H1 (cell line): ENCODE results near the gene ZNF786. TPM values are rescaled to one million over a fixed set of nuclear protein-coding genes. Genes with fewer than 3 reads are reported as not detected.
A peak's percentile ranks its signal among the peaks of the same experiment; 100 is the strongest.

Experiments
- CTCF ChIA-PET: fragments of 300-600 bp; sonication (Branson Sonifier 250); formaldehyde crosslinking; loops from one replicate; lab custom pipeline; 2021; ENCODE audit not compliant: partially characterized antibody; lab: Charles Lee
- POLR2A ChIA-PET: fragments of 300-600 bp; sonication (Branson Sonifier 250); formaldehyde crosslinking; loops from one replicate; lab custom pipeline; 2021; ENCODE audit warnings: inconsistent platforms; ENCODE audit not compliant: partially characterized antibody; lab: Charles Lee
- DNase-seq, 2 experiments: peaks; one replicate each; pipeline versions ENCODE4 v3.0.0 to v3.0.0-alpha.2; 2010 to 2022; ENCODE audit warnings: low spot score in 2 of 2, low read depth in 1 of 2, mixed read lengths in 1 of 2
- FAIRE-seq: peaks from 2 replicates; lab custom pipeline; 2011; peaks lifted over from hg19 to GRCh38; lab: Jason Lieb, UNC
- H2AFZ ChIP-seq: 2 replicates; pipeline ENCODE4 v1.8.1; 2012; ENCODE audit warnings: low read length, inconsistent platforms
- H2AK5ac ChIP-seq: 2 replicates; pipeline ENCODE4 v1.6.1; 2013; ENCODE audit warnings: low read depth, low read length
- H2BK120ac ChIP-seq: replicated peaks from 2 replicates; pipeline ENCODE3; 2013; ENCODE audit warnings: low read depth, low read length, inconsistent platforms
- H2BK12ac ChIP-seq: 2 replicates; pipeline ENCODE4 v1.6.1; 2013; ENCODE audit warnings: low read depth, low read length
- H2BK15ac ChIP-seq: 2 replicates; pipeline ENCODE4 v1.6.1; 2013; ENCODE audit warnings: low read length
- H2BK20ac ChIP-seq: 2 replicates; pipeline ENCODE4 v1.6.1; 2013; ENCODE audit warnings: low read length
- H2BK5ac ChIP-seq: 2 replicates; pipeline ENCODE4 v1.6.1; 2013; ENCODE audit warnings: low read depth, low read length
- H3K14ac ChIP-seq: 2 replicates; pipeline ENCODE4 v1.6.1; 2013; ENCODE audit warnings: inconsistent platforms; ENCODE audit not compliant: insufficient read length
- H3K18ac ChIP-seq: 2 replicates; pipeline ENCODE4 v1.6.1; 2013; ENCODE audit warnings: low read length; ENCODE audit errors: extremely low read depth
- H3K23ac ChIP-seq: 2 replicates; pipeline ENCODE4 v1.6.1; 2013; ENCODE audit warnings: inconsistent platforms; ENCODE audit not compliant: insufficient read length
- H3K23me2 ChIP-seq: 2 replicates; pipeline ENCODE4 v1.6.1; 2013; ENCODE audit warnings: low read depth, low read length
- H3K27ac ChIP-seq: 2 replicates; pipeline ENCODE4 v1.6.1; 2011; ENCODE audit warnings: low read depth, low read length, inconsistent platforms
- H3K27me3 ChIP-seq, 4 experiments: replicated peaks in 1 of 4; 1 replicate in 1 of 4; 2 replicates in 3 of 4; pipeline versions ENCODE4 v1.6.1 to v1.8.1; 2011 to 2013; ENCODE audit warnings: low read length in 3 of 4, mild to moderate bottlenecking in 3 of 4, inconsistent platforms in 2 of 4, mixed read lengths in 2 of 4, moderate library complexity in 1 of 4; ENCODE audit not compliant: control insufficient read depth in 3 of 4, insufficient read depth in 3 of 4; ENCODE audit errors: extremely low read depth in 1 of 4
- H3K36me3 ChIP-seq, 4 experiments: 2 replicates each; pipeline versions ENCODE4 v1.6.1 to v1.8.1; 2011 to 2013; ENCODE audit warnings: mild to moderate bottlenecking in 4 of 4, low read length in 3 of 4, moderate library complexity in 2 of 4, control low read depth in 1 of 4, inconsistent platforms in 1 of 4; ENCODE audit not compliant: insufficient read depth in 4 of 4, control insufficient read depth in 2 of 4
- H3K4ac ChIP-seq: replicated peaks from 2 replicates; pipeline ENCODE3; 2013; ENCODE audit warnings: low read length, low read depth, mixed read lengths, inconsistent platforms; ENCODE audit not compliant: insufficient read length
- H3K4me1 ChIP-seq, 4 experiments: replicated peaks in 1 of 4; 1 replicate in 1 of 4; 2 replicates in 3 of 4; pipeline versions ENCODE4 v1.6.1 to v1.8.1; 2011 to 2013; ENCODE audit warnings: low read length in 3 of 4, inconsistent platforms in 2 of 4, mixed read lengths in 1 of 4; ENCODE audit not compliant: insufficient read depth in 4 of 4, control insufficient read depth in 3 of 4
- H3K4me2 ChIP-seq, 2 experiments: 2 replicates each; pipeline versions ENCODE4 v1.6.1 to v1.8.1; 2011 to 2013; ENCODE audit warnings: low read depth in 2 of 2, low read length in 2 of 2, control low read depth in 1 of 2, inconsistent platforms in 1 of 2, mild to moderate bottlenecking in 1 of 2; ENCODE audit not compliant: insufficient read depth in 1 of 2
- H3K4me3 ChIP-seq, 4 experiments: fragments of 200-600, 300-600 bp in 1 of 4; sonication (generic), shearing (Covaris generic), sonication (Bioruptor Twin) in 1 of 4; 2 replicates each; pipeline versions ENCODE4 v1.5.1 to v1.8.1; 2011 to 2016; ENCODE audit warnings: low read length in 4 of 4, low read depth in 3 of 4, control low read depth in 2 of 4, inconsistent platforms in 2 of 4, mild to moderate bottlenecking in 2 of 4, mixed read lengths in 1 of 4, moderate library complexity in 1 of 4; ENCODE audit not compliant: insufficient read depth in 2 of 4; ENCODE audit errors: extremely low read depth in 1 of 4
- H3K56ac ChIP-seq: replicated peaks from 2 replicates; pipeline ENCODE3; 2013; ENCODE audit warnings: low read depth, mild to moderate bottlenecking, mixed read lengths, low read length, inconsistent platforms; ENCODE audit not compliant: insufficient read length
- H3K79me1 ChIP-seq: 2 replicates; pipeline ENCODE4 v1.6.1; 2013; ENCODE audit warnings: low read depth, low read length, control low read depth
- H3K79me2 ChIP-seq, 2 experiments: 2 replicates each; pipeline versions ENCODE4 v1.6.1 to v1.8.1; 2012 to 2013; ENCODE audit warnings: low read length in 2 of 2, mild to moderate bottlenecking in 2 of 2, inconsistent platforms in 1 of 2; ENCODE audit not compliant: insufficient read depth in 2 of 2, control insufficient read depth in 1 of 2
- H3K9ac ChIP-seq, 4 experiments: replicated peaks in 1 of 4; 1 replicate in 1 of 4; 2 replicates in 3 of 4; pipeline versions ENCODE4 v1.6.1 to v1.8.1; 2011 to 2013; ENCODE audit warnings: low read depth in 3 of 4, low read length in 3 of 4, control low read depth in 2 of 4, mild to moderate bottlenecking in 2 of 4, moderate library complexity in 2 of 4, inconsistent platforms in 1 of 4; ENCODE audit errors: extremely low read depth in 1 of 4
- H3K9me3 ChIP-seq, 2 experiments: 2 replicates each; pipeline versions ENCODE4 v1.6.1 to v1.8.1; 2012 to 2013; ENCODE audit warnings: mild to moderate bottlenecking in 2 of 2, moderate library complexity in 2 of 2, control low read depth in 1 of 2, inconsistent platforms in 1 of 2, low read depth in 1 of 2, low read length in 1 of 2, mixed read lengths in 1 of 2; ENCODE audit not compliant: insufficient read depth in 2 of 2
- H4K20me1 ChIP-seq, 2 experiments: replicated peaks in 1 of 2; 2 replicates each; pipeline versions ENCODE3 to v1.8.1; 2011 to 2013; ENCODE audit warnings: inconsistent platforms in 2 of 2, low read length in 2 of 2, mild to moderate bottlenecking in 1 of 2; ENCODE audit not compliant: insufficient read depth in 2 of 2, control insufficient read depth in 1 of 2
- H4K5ac ChIP-seq: 2 replicates; pipeline ENCODE4 v1.6.1; 2013; ENCODE audit warnings: low read length, low read depth, mixed read lengths, inconsistent platforms; ENCODE audit not compliant: insufficient read length
- H4K8ac ChIP-seq: 2 replicates; pipeline ENCODE4 v1.8.0; 2013; ENCODE audit warnings: mild to moderate bottlenecking, moderate library complexity, low read length, inconsistent platforms; ENCODE audit not compliant: insufficient read depth; ENCODE audit errors: extremely low read depth
- H4K91ac ChIP-seq: replicated peaks from 2 replicates; pipeline ENCODE3; 2013; ENCODE audit warnings: low read length, mixed read lengths, inconsistent platforms; ENCODE audit not compliant: insufficient read length
- KDM1A ChIP-seq: fragments of 200-600, 300-600 bp; sonication (generic); IDR thresholded peaks from 2 replicates; pipeline ENCODE4 v1.7.1; 2016; ENCODE audit warnings: mild to moderate bottlenecking, low read length, borderline replicate concordance
- RXRA ChIP-seq: IDR thresholded peaks from 2 replicates; pipeline ENCODE4 v1.6.1; 2011; ENCODE audit warnings: low read depth, mild to moderate bottlenecking, low read length, moderate library complexity; ENCODE audit not compliant: insufficient read depth
- TCF12 ChIP-seq: IDR thresholded peaks from 2 replicates; pipeline ENCODE4 v1.6.1; 2011; ENCODE audit warnings: low read depth, mild to moderate bottlenecking, low read length
- ZNF274 ChIP-seq: IDR thresholded peaks from 2 replicates; pipeline ENCODE4 v1.7.0; 2012; ENCODE audit warnings: low read length, borderline replicate concordance; ENCODE audit errors: extremely low read depth
- WGBS, 2 experiments: shearing (Covaris generic) in 1 of 2; methylation state at CpG; one replicate each; pipeline versions ENCODE4 v1.1.6 to v1.1.7; 2013 to 2015; ENCODE audit warnings: low lambda C conversion rate in 2 of 2, mixed read lengths in 2 of 2, inconsistent platforms in 1 of 2, low coverage in 1 of 2, missing lambda C conversion rate in 1 of 2; ENCODE audit not compliant: insufficient replicate concordance in 2 of 2, insufficient coverage in 1 of 2, insufficient read length in 1 of 2; ENCODE audit errors: extremely low coverage in 1 of 2, missing lambda C conversion rate in 1 of 2; 5-methylcytosine and 5-hydroxymethylcytosine counted together
- polyA plus RNA-seq, 7 experiments: library from polyadenylated mRNA; depleted of rRNA in 3 of 7; stranded (reverse) in 5 of 7; unstranded in 2 of 7; fragments of >200 nt in 5 of 7; fragments of 200-250 nt in 2 of 7; gene quantifications; 1 replicate in 5 of 7; 2 replicates in 1 of 7; 4 replicates in 1 of 7; pipeline versions ENCODE4 v1.2.1 to v1.2.3, GENCODE V29; 2011 to 2013; ENCODE audit warnings: missing spikeins in 2 of 7, mixed read lengths in 2 of 7
- total RNA-seq: library from RNA; stranded (reverse); fragmentation: NEBNext Ultra II Directional; extraction: Animal tissue kit (Norgen Biotek cat#: 25700); gene quantifications from 2 replicates; pipeline ENCODE4 v1.2.1, GENCODE V29; 2021

Gene ZNF786
- total and polyA plus RNA-seq, 2 of the 8 experiments (the other 6 are each of a cell fraction or from before 2014, with no cell fraction given), result 7.7 to 16.3 TPM

DNA sequence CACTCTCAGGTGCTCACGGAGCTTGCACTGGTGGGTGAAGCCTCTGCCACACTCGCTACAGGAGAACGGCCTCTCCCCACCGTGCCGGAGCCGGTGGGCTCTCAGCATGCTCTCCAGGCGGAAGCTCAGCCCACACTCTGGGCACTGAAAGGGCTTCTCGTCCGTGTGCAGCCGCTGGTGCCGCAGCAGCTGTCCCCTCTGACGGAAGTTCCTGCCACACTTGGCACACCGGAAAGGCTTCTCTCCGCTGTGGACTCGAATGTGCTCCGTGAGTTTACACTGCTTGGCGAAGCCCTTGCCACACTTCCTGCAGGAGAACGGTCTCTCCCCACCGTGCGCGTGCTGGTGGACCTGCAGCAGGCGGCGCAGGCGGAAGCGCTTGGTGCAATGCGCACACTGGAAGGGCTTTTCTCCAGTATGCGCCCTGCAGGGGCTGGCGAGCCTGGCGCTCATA, 19.3 kb downstream of the ZNF786 start:
- H2BK120ac ChIP-seq, result peak overlapping the region; percentile 28
- no peaks in the 10 kb centered on the region for H3K27me3 ChIP-seq
- peak overlapping the region; percentile 28; the same call in 1 of the 2 replicates for H3K18ac ChIP-seq
- no peak for FAIRE-seq
- peaks cover 13 to 32% (median 27%) of the 10 kb centered on the region in 4 experiments for H3K36me3 ChIP-seq
- no peak overlapping the region for H2AFZ ChIP-seq
- H3K56ac ChIP-seq, result no peak overlapping the region
- peak overlapping the region; percentile 75 for H2BK5ac ChIP-seq
- H2AK5ac ChIP-seq, result peak overlapping the region; percentile 32; the same call in 1 of the 2 replicates
- no peaks in the 10 kb centered on the region for H3K79me1 ChIP-seq
- H3K14ac ChIP-seq, result no peak overlapping the region
- H3K23ac ChIP-seq, result no peak overlapping the region
- H3K4me1 ChIP-seq, result no peaks in the 10 kb centered on the region; a peak in 1 of 7 replicates
- no peak for DNase-seq
- no peak overlapping the region for H2BK15ac ChIP-seq
- no peak overlapping the region for H4K5ac ChIP-seq
- H3K4me2 ChIP-seq, result no peak overlapping the region
- H4K8ac ChIP-seq, result peak overlapping the region; percentile 80
- no peaks in the 10 kb centered on the region for H3K9me3 ChIP-seq
- no peak overlapping the region for H3K27ac ChIP-seq
- peaks cover 0 to 3% of the 10 kb centered on the region in 2 experiments; a peak in 1 of 4 replicates for H3K79me2 ChIP-seq
- no peak overlapping the region for H3K9ac ChIP-seq
- no peaks in the 10 kb centered on the region for H3K23me2 ChIP-seq
- H3K4me3 ChIP-seq, result no peak overlapping the region
- peak overlapping the region; percentile 69 for H3K4ac ChIP-seq
- peak overlapping the region; percentile 80; the same call in 1 of the 2 replicates for H2BK12ac ChIP-seq
- H4K91ac ChIP-seq, result no peak overlapping the region
- no peak overlapping the region for H2BK20ac ChIP-seq
- ChIA-PET CTCF (interaction anchor here (0.5 to 4.4 kb wide), 34 partner anchors 9 to 1806 kb away, joined by 3 to 22 read pairs (median 4); partner anchors contain the start of genes ZNF398, ZNF425 and ZNF786), POLR2A (interaction anchor here (0.7 to 1.6 kb wide), 12 partner anchors 11 to 388 kb away, joined by 3 to 4 read pairs (median 3); partner anchors contain the start of genes ZNF398 and ZNF425)
- H4K20me1 ChIP-seq, result peaks cover 0 to 5% of the 10 kb centered on the region in 2 experiments
- WGBS, 2 experiments, result 95% methylated on average over 29 of the region's 29 CpGs; no CpG with 5 or more reads in 1 of the 2 experiments
- TF ChIP-seq ZNF274 (no peak), TCF12 (no peak), RXRA (no peak), KDM1A (no peak)
